Fibroblast of lung (primary cell): ENCODE results near the gene NRCAM. TPM values are rescaled to one million over a fixed set of nuclear protein-coding genes. Genes with fewer than 3 reads are reported as not detected.

ENCODE experiments used
- DNase-seq, 2 donors: peaks; one replicate each; pipeline versions ENCODE4 v3.0.0 to v3.0.0-alpha.2; 2010; ENCODE audit warnings: low read depth in 2 of 2
- H2AFZ ChIP-seq: 2 replicates; pipeline ENCODE4 v1.5.1; 2012; ENCODE audit warnings: low read length, control low read depth, inconsistent platforms
- H3K27ac ChIP-seq: 2 replicates; pipeline ENCODE4 v1.5.1; 2011; ENCODE audit warnings: low read length, control low read depth; ENCODE audit not compliant: insufficient read depth
- H3K27me3 ChIP-seq: 2 replicates; pipeline ENCODE4 v1.5.1; 2011; ENCODE audit warnings: mild to moderate bottlenecking, low read length; ENCODE audit not compliant: control insufficient read depth, insufficient read depth
- H3K36me3 ChIP-seq: 2 replicates; pipeline ENCODE4 v1.5.1; 2011; ENCODE audit warnings: low read length; ENCODE audit not compliant: control insufficient read depth, insufficient read depth
- H3K4me1 ChIP-seq: 2 replicates; pipeline ENCODE4 v1.5.1; 2011; ENCODE audit warnings: low read length; ENCODE audit not compliant: control insufficient read depth, insufficient read depth; ENCODE audit errors: extremely low read depth
- H3K4me2 ChIP-seq: 2 replicates; pipeline ENCODE4 v1.5.1; 2011; ENCODE audit warnings: low read length, control low read depth; ENCODE audit not compliant: insufficient read depth; ENCODE audit errors: extremely low read depth
- H3K4me3 ChIP-seq, 4 experiments: fragments of 200-600 bp in 1 of 4; sonication (generic) in 1 of 4; replicated peaks in 1 of 4; 2 replicates each; pipeline ENCODE4 v1.5.1; 2011 to 2016; ENCODE audit warnings: low read length in 4 of 4, low read depth in 3 of 4, mild to moderate bottlenecking in 3 of 4, control low read depth in 2 of 4, inconsistent platforms in 1 of 4, mixed read lengths in 1 of 4; ENCODE audit not compliant: insufficient read depth in 1 of 4; ENCODE audit errors: control extremely low read depth in 1 of 4
- H3K79me2 ChIP-seq: 2 replicates; pipeline ENCODE4 v1.5.1; 2012; ENCODE audit warnings: mild to moderate bottlenecking, low read length, inconsistent platforms; ENCODE audit not compliant: control insufficient read depth, insufficient read depth
- H3K9ac ChIP-seq: 2 replicates; pipeline ENCODE4 v1.5.1; 2011; ENCODE audit warnings: mild to moderate bottlenecking, low read length, control low read depth; ENCODE audit not compliant: insufficient read depth
- H3K9me3 ChIP-seq: 2 replicates; pipeline ENCODE4 v1.5.1; 2012; ENCODE audit warnings: low read depth, low read length; ENCODE audit not compliant: control insufficient read depth, insufficient read depth
- H4K20me1 ChIP-seq: 2 replicates; pipeline ENCODE4 v1.5.1; 2011; ENCODE audit warnings: low read length; ENCODE audit not compliant: control insufficient read depth, insufficient read depth; ENCODE audit errors: extremely low read depth
- CTCF ChIP-seq, 2 donors: IDR thresholded peaks in 1 of 2; conservative IDR thresholded peaks in 1 of 2; 1 replicate in 1 of 2; 2 replicates in 1 of 2; pipeline ENCODE4 v1.5.1; 2011 to 2012; ENCODE audit warnings: low read length in 2 of 2, control low read depth in 1 of 2, inconsistent platforms in 1 of 2, low read depth in 1 of 2, mild to moderate bottlenecking in 1 of 2
- EZH2 ChIP-seq: IDR thresholded peaks from 2 replicates; pipeline ENCODE4 v1.5.1; 2012; ENCODE audit warnings: low read length, control low read depth, mild to moderate bottlenecking; ENCODE audit errors: missing control alignments
- polyA plus RNA-seq, 2 donors: library from polyadenylated mRNA; depleted of rRNA in 1 of 2; stranded (reverse) in 1 of 2; unstranded in 1 of 2; fragments of >200 nt; gene quantifications; 2 replicates each; pipeline ENCODE4 v1.2.1, GENCODE V29; 2011 to 2012; ENCODE audit warnings: missing spikeins in 1 of 2
- total RNA-seq: library from RNA; depleted of rRNA; stranded (reverse); fragments of >200 nt; gene quantifications from 2 replicates; pipeline ENCODE4 v1.2.1, GENCODE V29; 2014

The NRCAM gene
- total and polyA plus RNA-seq, 2 donors (not counting 1 experiment from before 2014, with no cell fraction given) = 2.1 to 2.2 TPM

GRCh38 chr7:108282427-108282996, 173.7 kb downstream of the NRCAM start:
- H3K4me1 ChIP-seq = no peaks in the 10 kb centered on the region
- H2AFZ ChIP-seq = no peak overlapping the region
- peak in 1 of 2 donors; percentile 36 for DNase-seq
- no peak overlapping the region for H3K4me3 ChIP-seq
- H3K9me3 ChIP-seq = no peaks in the 10 kb centered on the region
- no peaks in the 10 kb centered on the region for H3K36me3 ChIP-seq
- no peak overlapping the region for H3K9ac ChIP-seq
- H4K20me1 ChIP-seq = no peaks in the 10 kb centered on the region
- H3K79me2 ChIP-seq = no peaks in the 10 kb centered on the region
- H3K27me3 ChIP-seq = no peaks in the 10 kb centered on the region
- TF ChIP-seq EZH2 (no peak), CTCF (conservative IDR thresholded peaks at IDR 0.05 in 1 of 2, IDR thresholded peaks at IDR 0.05 in 1 of 2; ENCODE audit: low read depth in 1 of 2, low read length in 2 of 2) (no peak)
- H3K4me2 ChIP-seq = no peak overlapping the region
- H3K27ac ChIP-seq = no peak overlapping the region

GRCh38 chr7:108280136-108280535, 176.1 kb downstream of the NRCAM start:
- no peak overlapping the region for H3K27ac ChIP-seq
- H4K20me1 ChIP-seq = no peaks in the 10 kb centered on the region
- no peak for TF ChIP-seq EZH2
- no peak for TF ChIP-seq CTCF (conservative IDR thresholded peaks at IDR 0.05 in 1 of 2, IDR thresholded peaks at IDR 0.05 in 1 of 2; ENCODE audit: low read depth in 1 of 2, low read length in 2 of 2)
- no peaks in the 10 kb centered on the region for H3K79me2 ChIP-seq
- H3K4me2 ChIP-seq = no peak overlapping the region
- H3K36me3 ChIP-seq = no peaks in the 10 kb centered on the region
- H3K4me1 ChIP-seq = no peaks in the 10 kb centered on the region
- H2AFZ ChIP-seq = no peak overlapping the region
- H3K27me3 ChIP-seq = no peaks in the 10 kb centered on the region
- DNase-seq = no peak
- H3K9ac ChIP-seq = no peak overlapping the region
- no peaks in the 10 kb centered on the region for H3K9me3 ChIP-seq
- H3K4me3 ChIP-seq = no peak overlapping the region

- H3K36me3 ChIP-seq = no peaks in the 10 kb centered on the region
- no peaks in the 10 kb centered on the region for H3K79me2 ChIP-seq
- H3K9me3 ChIP-seq = no peaks in the 10 kb centered on the region
- no peaks in the 10 kb centered on the region for H4K20me1 ChIP-seq
- H3K27ac ChIP-seq = no peak overlapping the region
- no peaks in the 10 kb centered on the region for H3K27me3 ChIP-seq
- H3K4me2 ChIP-seq = no peak overlapping the region
- H3K4me3 ChIP-seq = no peak overlapping the region
- no peak for DNase-seq
- TF ChIP-seq CTCF (conservative IDR thresholded peaks at IDR 0.05 in 1 of 2, IDR thresholded peaks at IDR 0.05 in 1 of 2; ENCODE audit: low read depth in 1 of 2, low read length in 2 of 2) (no peak), EZH2 (no peak)
- no peaks in the 10 kb centered on the region for H3K4me1 ChIP-seq
- H3K9ac ChIP-seq = no peak overlapping the region
- H2AFZ ChIP-seq = no peak overlapping the region
These were observed 177.5 kb downstream of the NRCAM start for GRCh38 chr7:108278776-108279175.
